IPS DF 6.9 (cell line): ENCODE measurements around the gene KLHL29.

Experiments used
- DNase-seq: peaks from one replicate; pipeline ENCODE4 v3.0.0-alpha.2; 2013; ENCODE audit warnings: low read depth, low spot score
- H3K27ac ChIP-seq: one replicate; pipeline ENCODE4 v1.5.1; 2013; ENCODE audit warnings: low read length, control low read depth
- H3K27me3 ChIP-seq: 2 replicates; pipeline ENCODE4 v1.6.1; 2013; ENCODE audit warnings: mild to moderate bottlenecking, low read length; ENCODE audit not compliant: control insufficient read depth, insufficient read depth
- H3K36me3 ChIP-seq: 2 replicates; pipeline ENCODE4 v1.6.1; 2013; ENCODE audit warnings: low read length; ENCODE audit not compliant: control insufficient read depth, insufficient read depth
- H3K4me1 ChIP-seq: 2 replicates; pipeline ENCODE4 v1.6.1; 2013; ENCODE audit warnings: low read length; ENCODE audit not compliant: control insufficient read depth, insufficient read depth
- H3K4me3 ChIP-seq: 2 replicates; pipeline ENCODE4 v1.5.1; 2013; ENCODE audit warnings: mild to moderate bottlenecking, low read length
- H3K9me3 ChIP-seq: 2 replicates; pipeline ENCODE4 v1.6.1; 2013; ENCODE audit warnings: low read length, inconsistent platforms; ENCODE audit not compliant: control insufficient read depth, insufficient read depth
- WGBS: extraction: QIAGEN DNeasy Blood & Tissue Kit; methylation state at CpG from one replicate; pipeline ENCODE4 v1.1.7; 2013; ENCODE audit warnings: mixed read lengths, missing lambda C conversion rate; ENCODE audit not compliant: insufficient read length, insufficient coverage; 5-methylcytosine and 5-hydroxymethylcytosine counted together

KLHL29 gene

GRCh38 chr2:23670245-23670592, 285.2 kb downstream of the KLHL29 start:
- no peak overlapping the region for H3K4me3 ChIP-seq
- no peak for DNase-seq
- H3K27me3 ChIP-seq = no peaks in the 10 kb centered on the region
- no CpG with 5 or more reads among the region's 11 CpGs for WGBS
- no peaks in the 10 kb centered on the region for H3K36me3 ChIP-seq
- H3K27ac ChIP-seq = no peak overlapping the region
- H3K9me3 ChIP-seq = no peaks in the 10 kb centered on the region
- peaks cover 3% of the 10 kb centered on the region; the same call in 1 of the 2 replicates for H3K4me1 ChIP-seq

GRCh38 chr2:23673082-23673481, 288.1 kb downstream of the KLHL29 start:
- Histone ChIP-seq H3K9me3 (no peaks in the 10 kb centered on the region), H3K27me3 (no peaks in the 10 kb centered on the region), H3K4me1 (peaks cover 3% of the 10 kb centered on the region; the same call in 1 of the 2 replicates), H3K36me3 (no peaks in the 10 kb centered on the region), H3K27ac (no peak overlapping the region), H3K4me3 (no peak overlapping the region)
- no peak for DNase-seq
- no CpG with 5 or more reads among the region's 6 CpGs for WGBS

DNA sequence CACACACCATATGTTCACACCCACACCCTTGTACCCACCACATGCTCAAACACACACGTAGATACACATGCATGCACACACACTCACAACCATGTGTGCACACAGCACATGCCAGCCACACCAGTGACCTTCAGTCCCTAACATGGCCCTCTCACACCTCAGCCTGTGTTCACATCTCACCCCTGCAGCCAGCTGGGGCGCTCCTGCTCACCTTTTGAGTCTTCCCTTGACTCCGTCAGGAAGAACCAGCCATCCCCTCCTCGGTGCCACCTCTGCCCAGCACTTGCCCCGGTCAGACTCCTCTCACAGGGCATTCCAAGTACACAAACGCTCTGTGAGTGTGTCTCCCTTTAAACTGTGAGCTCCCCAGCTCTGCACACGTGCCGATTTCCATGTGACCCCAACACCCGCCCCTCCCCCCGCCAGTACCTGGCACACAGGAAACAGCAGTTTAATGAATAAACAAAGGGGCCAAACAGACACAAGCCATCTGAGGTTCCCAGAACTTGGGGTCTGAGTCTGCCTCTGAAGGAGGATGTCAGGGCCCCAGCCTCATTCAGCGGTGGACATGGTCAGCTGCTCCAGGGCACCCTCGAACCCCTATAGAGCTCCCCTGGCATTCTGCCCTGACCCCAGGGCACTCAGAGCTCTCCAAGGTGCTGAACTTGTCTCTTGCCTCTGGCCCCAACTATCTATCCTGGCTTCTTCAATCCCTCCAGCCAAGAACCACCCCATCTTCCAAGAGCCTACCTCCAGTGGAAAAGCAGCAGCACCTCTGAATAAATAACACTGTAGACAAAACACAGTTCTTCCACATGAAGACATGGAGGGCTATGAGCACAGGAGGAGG, 289.1 kb downstream of the KLHL29 start:
- H3K4me1 ChIP-seq = peaks cover 3% of the 10 kb centered on the region; the same call in 1 of the 2 replicates
- no peaks in the 10 kb centered on the region for H3K36me3 ChIP-seq
- H3K9me3 ChIP-seq = no peaks in the 10 kb centered on the region
- no CpG with 5 or more reads among the region's 12 CpGs for WGBS
- H3K27ac ChIP-seq = no peak overlapping the region
- no peak overlapping the region for H3K4me3 ChIP-seq
- DNase-seq = no peak
- no peaks in the 10 kb centered on the region for H3K27me3 ChIP-seq

DNA sequence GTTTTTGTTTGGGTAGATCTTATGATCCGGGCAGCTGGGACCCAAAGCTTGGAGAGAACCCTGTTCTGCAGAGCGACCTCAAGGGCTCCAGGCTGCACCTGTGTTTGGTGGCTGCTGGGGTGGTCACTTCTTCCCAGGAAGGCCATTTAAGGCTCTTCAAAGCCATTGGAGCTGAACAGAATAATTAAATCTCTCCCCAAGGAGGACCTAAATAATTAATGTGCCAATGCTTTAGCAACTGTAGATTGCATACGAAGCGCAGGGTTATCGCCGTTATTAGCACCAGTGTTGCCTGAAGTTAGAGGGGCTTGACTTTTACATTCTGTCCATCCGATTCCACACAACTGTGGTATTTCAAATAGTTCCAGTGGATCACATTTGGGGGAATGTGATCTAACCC, 290.5 kb downstream of the KLHL29 start:
- no peak for DNase-seq
- H3K9me3 ChIP-seq = no peaks in the 10 kb centered on the region
- no peak overlapping the region for H3K27ac ChIP-seq
- no peaks in the 10 kb centered on the region for H3K36me3 ChIP-seq
- H3K27me3 ChIP-seq = no peaks in the 10 kb centered on the region
- WGBS = no CpG with 5 or more reads among the region's 7 CpGs
- H3K4me1 ChIP-seq = peaks cover 3% of the 10 kb centered on the region; the same call in 1 of the 2 replicates
- H3K4me3 ChIP-seq = no peak overlapping the region

DNA sequence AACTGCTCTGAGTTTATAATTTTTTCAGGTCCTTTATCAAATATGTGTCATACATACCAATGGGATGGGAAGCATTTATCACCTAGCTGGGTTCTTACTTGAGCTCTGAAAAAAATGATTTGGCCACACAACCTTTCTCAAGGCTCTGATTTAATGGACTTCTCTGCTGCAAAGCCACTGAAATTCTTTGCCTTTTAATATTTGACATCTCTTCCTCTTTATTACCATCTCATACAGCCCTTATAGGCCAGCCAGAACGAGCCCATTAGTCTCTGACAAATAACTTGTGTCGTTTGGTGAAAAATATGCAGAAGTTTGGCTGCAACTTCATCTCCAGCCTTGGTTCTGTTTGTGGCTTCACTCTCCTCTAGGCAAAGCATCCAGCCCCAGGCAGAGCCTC, 292.9 kb downstream of the KLHL29 start:
- Histone ChIP-seq H3K9me3 (no peaks in the 10 kb centered on the region), H3K4me1 (peaks cover 3% of the 10 kb centered on the region; the same call in 1 of the 2 replicates), H3K27ac (no peak overlapping the region), H3K27me3 (no peaks in the 10 kb centered on the region), H3K36me3 (no peaks in the 10 kb centered on the region), H3K4me3 (no peak overlapping the region)
- no CpG with 5 or more reads among the region's 2 CpGs for WGBS
- no peak for DNase-seq

- H3K27ac ChIP-seq = no peak overlapping the region
- no peaks in the 10 kb centered on the region for H3K36me3 ChIP-seq
- no CpG with 5 or more reads among the region's 1 CpG for WGBS
- H3K27me3 ChIP-seq = no peaks in the 10 kb centered on the region
- no peaks in the 10 kb centered on the region for H3K4me1 ChIP-seq
- H3K4me3 ChIP-seq = no peak overlapping the region
- no peak for DNase-seq
- H3K9me3 ChIP-seq = no peaks in the 10 kb centered on the region
Measured at GRCh38 chr2:23679044-23679443, 294.1 kb downstream of the KLHL29 start.

- DNase-seq = no peak
- Histone ChIP-seq H3K27ac (no peak overlapping the region), H3K4me1 (no peaks in the 10 kb centered on the region), H3K4me3 (no peak overlapping the region), H3K9me3 (no peaks in the 10 kb centered on the region), H3K27me3 (no peaks in the 10 kb centered on the region), H3K36me3 (no peaks in the 10 kb centered on the region)
- no CpG with 5 or more reads among the region's 8 CpGs for WGBS
Measured at GRCh38 chr2:23680951-23681350, 296.0 kb downstream of the KLHL29 start.

DNA sequence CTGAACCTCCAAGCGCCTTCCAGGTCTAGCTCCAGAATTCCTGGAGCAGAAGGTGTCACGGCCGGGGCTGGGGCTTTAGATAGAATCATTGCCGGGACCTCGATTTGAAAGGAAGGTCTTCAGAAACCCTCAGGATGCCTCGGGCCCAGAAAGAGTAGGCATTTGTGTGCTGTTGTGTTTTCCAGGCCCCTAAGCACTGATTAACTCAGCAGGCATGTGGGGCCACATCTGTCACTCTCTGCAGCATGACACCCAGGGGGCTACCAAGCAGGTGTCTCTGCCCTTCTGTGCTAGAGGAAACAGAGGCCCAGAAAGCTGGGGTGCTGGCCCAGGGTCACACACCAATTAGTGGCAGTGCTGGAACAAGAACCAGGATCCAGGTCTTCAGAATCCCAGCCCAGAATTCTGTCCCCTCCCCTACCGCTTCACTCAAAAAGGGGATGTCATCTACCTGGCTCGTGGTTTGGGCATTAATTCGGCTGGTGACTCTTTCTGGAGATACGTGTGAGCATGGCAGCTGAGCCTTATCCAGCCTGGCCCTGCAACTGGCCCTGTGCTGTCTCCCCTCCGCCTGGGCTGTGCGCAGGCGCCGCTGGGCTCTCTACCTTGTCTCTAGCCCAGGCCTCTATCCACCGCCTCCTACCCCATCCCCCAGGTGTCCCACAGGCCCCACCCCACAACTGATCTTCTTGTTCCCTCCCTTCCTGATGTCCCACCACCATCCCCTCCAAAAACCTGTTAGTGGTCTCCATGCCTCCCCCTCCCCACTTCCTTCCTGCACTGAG, 296.6 kb downstream of the KLHL29 start:
- Histone ChIP-seq H3K36me3 (no peaks in the 10 kb centered on the region), H3K9me3 (no peaks in the 10 kb centered on the region), H3K4me1 (no peaks in the 10 kb centered on the region), H3K27ac (no peak overlapping the region), H3K27me3 (no peaks in the 10 kb centered on the region), H3K4me3 (no peak overlapping the region)
- DNase-seq = no peak
- no CpG with 5 or more reads among the region's 15 CpGs for WGBS

DNA sequence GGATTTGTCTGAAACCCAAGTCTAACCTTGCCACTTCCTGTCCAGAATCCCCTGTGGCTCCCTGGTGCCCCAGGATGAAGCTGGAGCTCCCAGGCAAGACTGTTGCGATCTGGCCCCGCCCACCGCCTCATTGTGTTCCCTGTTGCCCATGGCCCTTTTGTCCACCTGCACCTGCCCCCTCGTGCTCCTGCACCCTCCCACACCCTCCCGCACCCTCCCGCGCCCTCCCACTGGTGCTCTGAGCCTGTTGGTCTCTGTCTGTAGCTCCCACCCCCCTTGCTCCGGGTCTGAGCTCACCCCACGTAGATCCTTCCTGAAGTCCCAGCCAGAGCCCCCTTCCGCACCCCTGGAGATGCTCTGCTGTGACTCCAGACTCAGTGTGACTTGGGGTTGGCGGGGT, 297.5 kb downstream of the KLHL29 start:
- no CpG with 5 or more reads among the region's 11 CpGs for WGBS

GRCh38 chr2:23683001-23683400, 298.0 kb downstream of the KLHL29 start:
- no CpG with 5 or more reads among the region's 7 CpGs for WGBS
- H3K36me3 ChIP-seq = no peaks in the 10 kb centered on the region
- no peak overlapping the region for H3K4me3 ChIP-seq
- no peaks in the 10 kb centered on the region for H3K9me3 ChIP-seq
- H3K27ac ChIP-seq = no peak overlapping the region
- no peak for DNase-seq
- no peaks in the 10 kb centered on the region for H3K27me3 ChIP-seq
- no peaks in the 10 kb centered on the region for H3K4me1 ChIP-seq

More for the DNA sequence above, 297.5 kb downstream of the KLHL29 start:
- no peak for DNase-seq
- no peak overlapping the region for H3K4me3 ChIP-seq
- H3K36me3 ChIP-seq = no peaks in the 10 kb centered on the region
- no peaks in the 10 kb centered on the region for H3K27me3 ChIP-seq
- no peaks in the 10 kb centered on the region for H3K9me3 ChIP-seq
- no peaks in the 10 kb centered on the region for H3K4me1 ChIP-seq
- no peak overlapping the region for H3K27ac ChIP-seq
